HG03460 (cell line): ENCODE results near the gene TFPI.
"Not testable (repeated sequence)": the region's sequence is repeated elsewhere in the genome, so short reads cannot be mapped to it uniquely, and the experiment has no call there.

Experiments
- ATAC-seq: cut with Tn5 transposase; IDR thresholded peaks from one replicate; pipeline ENCODE4 v1.9.1; 2021; ENCODE audit not compliant: unreplicated experiment

TFPI gene

GRCh38 chr2:187554704-187555082 lies 458 bp upstream of the TFPI start:
- ATAC-seq = no peak

- ATAC-seq = peak; percentile 69
Measured at GRCh38 chr2:187552828-187553681, 1.2 kb downstream of the TFPI start.

DNA sequence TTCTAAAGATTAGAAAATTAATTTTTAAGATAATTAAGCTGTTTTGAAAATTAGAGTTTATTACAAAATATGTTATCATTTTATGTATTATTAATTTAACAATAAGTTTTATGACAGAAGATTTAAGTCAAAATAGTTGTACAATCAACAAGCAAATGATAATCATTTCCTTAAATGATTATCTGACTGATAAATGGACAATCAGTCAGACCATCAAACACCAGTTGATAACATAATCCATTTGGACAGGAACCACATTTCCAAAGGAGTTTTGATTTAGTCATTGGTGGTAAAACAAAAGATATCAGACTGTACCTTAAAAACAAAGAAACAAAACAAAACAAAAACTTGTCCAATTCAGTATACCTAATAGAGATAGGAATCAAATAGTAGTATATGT lies 1.9 kb downstream of the TFPI start:
- no peak for ATAC-seq

DNA sequence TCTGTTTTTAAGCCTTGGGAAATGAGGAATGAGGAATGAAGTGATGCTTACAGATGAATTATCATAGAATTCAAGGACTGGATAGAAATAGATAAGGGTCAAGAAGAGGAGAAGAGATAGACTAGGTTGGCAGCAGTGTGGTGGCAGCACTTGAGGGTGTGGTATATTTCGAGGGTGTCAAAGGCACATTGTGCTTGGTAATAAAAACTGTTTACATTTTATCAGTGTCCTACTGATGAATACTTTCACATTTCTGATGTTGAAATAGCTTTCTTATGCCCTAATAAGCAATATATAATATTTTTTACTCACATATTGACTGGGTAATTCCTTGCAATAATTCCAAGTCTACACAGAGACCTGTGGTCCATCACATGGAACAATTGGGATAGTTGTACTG lies 3.4 kb downstream of the TFPI start:
- no peak for ATAC-seq

GRCh38 chr2:187549951-187550555 lies 4.2 kb downstream of the TFPI start:
- no peak for ATAC-seq

GRCh38 chr2:187549193-187549592 lies 5.0 kb downstream of the TFPI start:
- ATAC-seq = no peak

GRCh38 chr2:187548656-187549055 lies 5.6 kb downstream of the TFPI start:
- no peak for ATAC-seq

DNA sequence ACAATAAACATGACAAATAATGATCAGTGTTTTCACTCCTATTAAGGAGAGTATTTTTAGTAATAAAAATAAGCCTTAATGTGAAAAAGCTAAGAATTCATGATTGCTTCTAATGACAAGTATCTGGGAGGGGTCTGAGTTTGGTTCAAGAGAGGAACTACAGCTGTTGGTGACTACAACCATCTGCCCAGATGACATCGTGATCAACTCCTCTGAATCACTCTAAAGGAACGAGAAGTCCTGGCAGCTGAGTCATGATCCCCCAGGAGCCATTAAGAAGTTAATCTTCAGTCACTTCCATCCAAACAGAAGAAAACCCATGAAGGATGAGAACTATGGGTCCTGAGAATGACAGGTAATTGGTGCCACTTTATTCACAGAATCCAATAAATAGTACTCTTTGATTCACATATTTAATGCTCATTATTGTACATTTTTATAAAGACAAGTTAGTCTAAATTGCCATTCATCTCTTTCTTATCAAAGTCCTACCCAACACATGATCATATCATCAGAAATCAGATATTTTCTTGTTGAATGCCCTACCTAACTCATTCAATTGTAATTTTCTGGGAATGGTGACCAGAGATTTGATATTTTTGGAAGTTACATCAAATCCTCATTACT lies 6.8 kb downstream of the TFPI start:
- ATAC-seq = no peak

DNA sequence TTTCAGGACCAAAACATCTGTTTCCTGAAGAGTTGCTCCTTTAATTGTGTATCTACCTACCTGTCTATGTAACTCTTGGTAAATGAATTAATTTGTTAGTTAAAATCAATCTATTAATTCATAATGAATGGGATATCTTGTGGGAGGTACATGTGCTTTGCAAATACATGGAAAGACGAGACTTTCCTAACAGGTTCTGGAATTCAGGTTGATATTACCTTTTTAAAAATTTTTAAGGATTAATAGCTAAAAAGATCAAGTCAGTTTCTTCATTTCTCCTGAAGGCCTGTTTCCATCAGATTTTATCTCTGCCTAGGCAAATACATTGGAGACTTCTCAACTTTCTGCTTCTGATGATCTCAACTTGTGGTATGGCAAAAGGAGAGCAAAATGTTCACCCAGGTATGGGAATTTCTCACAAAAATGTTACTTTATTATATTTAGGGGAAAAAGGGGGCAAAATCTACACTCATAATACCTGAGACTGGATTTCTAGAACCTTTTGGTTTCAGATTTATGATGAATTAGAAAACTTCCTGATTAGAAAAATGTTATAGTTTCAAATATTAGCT lies 7.4 kb downstream of the TFPI start:
- no peak for ATAC-seq

- no peak for ATAC-seq
Measured at GRCh38 chr2:187545238-187545751, 8.9 kb downstream of the TFPI start.

DNA sequence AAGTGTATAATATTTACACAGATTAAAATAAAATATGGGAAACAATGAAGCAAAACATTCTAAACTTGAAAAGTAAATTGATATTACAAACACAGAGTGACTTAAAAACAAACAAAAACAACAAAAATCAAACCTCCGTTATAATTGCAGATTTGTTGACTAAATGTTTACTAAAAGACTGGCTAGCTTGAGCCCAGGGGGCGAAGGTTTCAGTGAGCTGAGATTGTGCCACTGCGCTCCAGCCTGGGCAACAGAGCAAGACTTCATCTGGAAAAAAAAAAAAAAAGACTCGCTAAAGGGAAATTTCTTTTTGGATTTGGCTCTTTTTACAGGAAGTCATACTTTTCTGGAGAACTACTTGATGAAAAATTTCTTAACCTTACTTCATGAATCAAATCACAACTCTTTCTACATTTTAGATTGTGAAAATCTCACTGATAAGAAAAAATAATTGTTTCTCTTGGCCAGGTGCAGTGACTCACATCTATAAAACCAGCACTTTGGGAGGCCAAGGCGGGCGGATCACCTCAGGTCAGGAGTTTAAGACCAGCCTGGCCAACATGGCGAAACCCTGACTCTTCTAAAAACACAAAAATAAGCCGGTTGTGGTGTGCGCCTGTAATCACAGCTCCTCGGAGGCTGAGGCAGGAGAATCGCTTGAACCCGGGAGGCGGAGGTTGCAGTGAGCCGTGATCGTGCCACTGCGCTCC lies 9.7 kb downstream of the TFPI start:
- ATAC-seq = no peak

GRCh38 chr2:187543488-187543887 lies 10.7 kb downstream of the TFPI start:
- no peak for ATAC-seq

GRCh38 chr2:187542123-187542522 lies 12.1 kb downstream of the TFPI start:
- no peak for ATAC-seq

- ATAC-seq = no peak
Measured at GRCh38 chr2:187541086-187542085, 12.8 kb downstream of the TFPI start.

DNA sequence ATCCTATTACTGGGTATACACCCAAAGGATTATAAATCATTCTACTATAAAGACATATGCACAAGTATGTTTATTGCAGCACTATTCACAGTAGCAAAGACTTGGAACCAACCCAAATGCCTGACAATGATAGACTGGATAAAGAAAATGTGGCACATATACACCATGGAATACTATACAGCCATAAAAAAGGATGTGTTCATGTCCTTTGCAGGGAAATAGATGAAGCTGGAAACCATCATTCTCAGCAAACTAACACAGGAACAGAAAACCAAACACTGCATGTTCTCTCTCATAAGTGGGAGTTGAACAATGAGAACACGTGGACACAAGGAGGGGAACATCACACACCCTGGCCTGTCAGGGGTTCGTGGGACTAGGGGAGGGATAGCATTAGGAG lies 16.0 kb downstream of the TFPI start:
- ATAC-seq = not testable (repeated sequence)

DNA sequence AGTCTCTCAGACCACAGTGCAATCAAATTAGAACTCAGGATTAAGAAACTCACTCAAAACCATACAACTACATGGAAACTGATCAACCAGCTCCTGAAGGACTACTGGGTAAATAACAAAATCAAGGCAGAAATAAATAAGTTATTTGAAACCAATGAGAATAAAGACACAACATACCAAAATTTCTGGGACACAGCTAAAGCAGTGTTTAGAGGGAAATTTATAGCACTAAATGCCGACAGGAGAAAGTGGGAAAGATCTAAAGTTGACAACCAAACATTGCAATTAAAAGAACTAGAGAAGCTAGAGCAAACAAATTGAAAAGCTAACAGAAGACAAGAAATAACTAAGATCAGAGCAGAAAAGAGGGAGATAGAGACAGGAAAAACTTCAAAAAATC lies 18.9 kb downstream of the TFPI start:
- not testable (repeated sequence) for ATAC-seq

DNA sequence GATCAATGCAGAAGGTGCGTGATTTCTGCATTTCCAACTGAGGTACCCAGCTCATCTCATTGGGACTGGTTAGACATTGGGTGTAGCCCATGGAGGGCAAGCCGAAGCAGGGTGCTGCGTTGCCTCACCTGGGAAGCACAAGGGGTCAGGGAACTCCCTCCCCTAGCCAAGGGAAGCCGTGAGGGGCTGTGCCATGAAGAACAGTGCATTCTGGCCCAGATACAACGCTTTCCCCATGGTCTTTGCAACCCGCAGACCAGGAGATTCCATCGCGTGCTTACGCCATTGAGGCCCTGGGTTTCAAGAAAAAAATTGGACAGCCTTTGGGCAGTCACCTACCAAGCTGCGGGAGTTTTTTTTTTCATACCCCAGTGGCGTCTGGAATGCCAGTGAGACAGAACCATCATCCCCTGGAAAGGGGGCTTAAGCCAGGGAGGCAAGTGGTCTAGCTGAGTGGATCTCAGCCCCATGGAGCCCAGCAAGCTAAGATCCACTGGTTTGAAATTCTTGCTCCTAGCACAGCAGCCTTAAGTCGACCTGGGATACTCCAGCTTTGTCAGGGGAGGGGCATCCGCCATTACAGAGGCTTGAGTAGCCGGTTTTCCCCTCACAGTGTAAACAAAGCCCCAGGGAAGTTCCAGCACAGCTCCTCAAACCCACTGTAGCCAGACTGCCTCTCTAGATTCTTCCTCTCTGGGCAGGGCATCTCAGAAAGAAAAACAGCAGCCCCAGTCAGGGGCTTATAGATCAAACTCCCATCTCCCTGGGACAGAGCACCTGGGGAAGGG lies 21.7 kb downstream of the TFPI start:
- no peak for ATAC-seq

DNA sequence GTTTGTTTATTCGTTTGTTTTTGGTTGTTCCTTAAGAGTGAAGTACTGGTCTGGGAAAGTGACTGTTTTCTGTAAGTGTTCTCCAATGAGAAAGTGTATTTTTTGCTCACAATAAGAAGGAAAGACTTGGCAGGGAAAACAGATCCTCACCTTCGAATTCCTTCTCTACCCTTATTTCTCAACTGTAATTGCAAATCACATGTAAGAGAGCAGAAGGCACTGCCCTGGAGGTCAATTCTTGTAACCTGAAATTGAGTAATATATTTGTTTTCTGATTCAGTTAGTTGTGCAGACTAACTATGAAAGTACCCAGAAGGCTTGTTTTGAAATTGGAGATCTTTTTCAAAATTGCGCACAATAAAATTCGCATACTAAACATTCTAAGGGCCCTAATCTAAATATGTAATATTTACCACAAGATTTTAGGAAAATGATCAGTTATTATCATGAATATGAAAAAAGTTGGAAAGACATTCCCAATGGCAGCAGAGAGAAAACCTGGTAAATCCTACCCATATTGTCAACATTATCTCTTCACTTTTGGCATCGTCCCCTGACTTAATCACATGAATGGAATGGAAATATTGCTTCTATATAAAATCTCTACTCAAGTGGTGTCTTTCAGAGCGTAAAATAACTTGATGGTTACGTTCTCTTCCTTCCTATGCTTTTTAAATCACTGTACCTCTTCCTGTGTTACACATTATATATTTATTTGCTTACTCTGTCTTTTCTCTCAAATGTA lies 24.1 kb downstream of the TFPI start:
- ATAC-seq = no peak
